GM18511 (cell line): Measurements from ENCODE around the gene EPB42.
"Not testable (repeated sequence)": the region's sequence is repeated elsewhere in the genome, so short reads cannot be mapped to it uniquely, and the experiment has no call there.

Experiments used
- ATAC-seq: cut with Tn5 transposase; IDR thresholded peaks from one replicate; pipeline ENCODE4 v1.9.1; 2021; ENCODE audit warnings: mild to moderate bottlenecking, moderate library complexity; ENCODE audit not compliant: unreplicated experiment

Gene EPB42

DNA sequence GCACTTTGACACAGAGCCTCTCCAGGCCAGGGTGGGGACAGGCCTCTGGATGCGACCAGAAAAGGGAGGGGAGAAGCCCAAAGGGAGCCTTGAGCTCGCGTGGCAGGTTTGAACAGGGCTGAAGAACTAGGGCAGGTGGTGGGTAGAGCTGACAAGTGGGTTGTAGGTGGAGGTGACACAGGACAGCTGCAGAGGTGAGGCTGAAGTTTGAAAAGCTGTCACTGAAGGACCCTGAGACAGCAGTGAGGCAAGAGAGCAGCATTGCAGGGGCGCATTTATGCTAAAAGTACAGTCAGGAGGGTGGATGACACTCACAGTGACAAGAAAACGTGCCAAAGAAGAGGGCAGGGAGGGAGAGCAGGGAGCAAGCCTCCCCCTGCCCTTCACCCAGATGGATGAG, 21.8 kb upstream of the EPB42 start:
- no peak for ATAC-seq

DNA sequence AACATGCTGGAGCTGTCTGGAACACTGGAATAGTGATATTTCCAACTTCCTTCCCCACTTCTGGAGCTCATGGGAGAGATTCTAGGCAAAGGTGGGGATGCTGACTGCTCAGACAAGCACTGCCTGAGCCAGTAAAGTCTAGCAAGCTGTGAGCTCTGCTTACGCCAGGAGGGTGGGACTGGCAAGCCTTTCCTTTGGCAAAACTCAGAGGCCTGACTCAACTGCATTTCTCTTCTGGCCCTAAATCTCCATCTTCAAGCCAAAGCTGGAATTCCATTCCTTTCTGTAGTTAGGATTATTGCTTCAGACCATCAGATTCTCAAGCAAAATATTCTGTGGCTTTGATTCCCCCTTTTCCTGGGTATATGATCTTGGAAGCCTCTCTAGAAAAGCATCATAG, 20.3 kb upstream of the EPB42 start:
- no peak for ATAC-seq

DNA sequence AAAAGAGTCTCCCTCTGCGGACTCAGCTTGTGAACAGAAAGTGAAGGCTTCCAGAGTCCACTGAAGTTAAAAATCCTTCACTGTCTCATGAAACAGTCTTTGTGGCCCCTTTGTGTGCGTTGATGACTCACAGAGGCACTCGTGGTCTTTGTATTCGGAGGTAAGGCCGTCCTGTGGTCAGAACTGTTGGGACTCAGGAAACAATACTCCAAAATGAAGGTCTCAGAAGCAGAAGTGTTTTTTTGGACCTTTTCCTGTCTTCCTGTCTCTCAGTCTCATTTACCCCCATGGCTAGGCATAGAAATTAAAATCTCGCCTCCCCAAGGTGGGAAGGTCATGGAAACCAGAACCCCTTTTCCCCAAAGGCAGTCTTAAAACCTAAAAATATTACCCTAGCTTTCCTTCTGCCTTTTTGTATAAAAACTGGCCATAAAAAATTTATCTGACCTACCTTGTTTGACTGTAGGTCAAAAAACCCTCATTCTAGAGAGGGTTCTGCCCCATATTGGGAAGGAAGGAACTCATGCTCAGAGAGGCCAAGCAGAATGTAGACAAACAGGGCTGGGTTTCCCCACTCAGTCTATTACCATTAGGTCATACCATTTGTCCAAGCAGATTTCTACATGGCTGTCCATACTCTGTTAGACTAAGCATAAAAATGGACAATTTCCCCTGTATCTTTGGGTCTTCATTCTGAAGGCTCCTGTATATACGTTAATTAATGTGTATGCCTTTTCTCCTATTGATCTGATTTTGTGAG, 19.1 kb upstream of the EPB42 start:
- no peak for ATAC-seq

DNA sequence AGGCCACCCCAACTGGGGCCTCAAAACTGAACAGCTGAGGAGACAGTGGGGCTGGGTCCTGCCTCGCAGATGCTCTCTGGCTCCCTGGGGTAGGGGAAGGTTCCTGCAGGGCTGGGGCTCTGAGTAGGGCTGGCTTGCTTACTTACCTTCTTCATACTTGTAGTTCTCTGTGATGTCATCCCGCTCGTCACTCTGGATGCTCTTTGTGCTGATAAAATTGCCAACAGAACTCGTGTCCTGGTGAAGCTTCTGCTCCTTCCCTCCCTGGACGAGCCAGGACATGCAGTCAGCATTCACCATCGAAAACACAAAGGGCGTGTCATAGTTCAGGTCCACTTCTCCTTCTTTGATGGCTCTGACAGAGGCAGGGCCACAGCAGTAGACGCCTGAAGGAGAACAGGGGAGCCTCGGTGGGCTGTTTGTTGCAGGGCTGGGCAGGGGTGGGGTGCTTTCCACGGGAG, 17.9 kb upstream of the EPB42 start:
- no peak for ATAC-seq

DNA sequence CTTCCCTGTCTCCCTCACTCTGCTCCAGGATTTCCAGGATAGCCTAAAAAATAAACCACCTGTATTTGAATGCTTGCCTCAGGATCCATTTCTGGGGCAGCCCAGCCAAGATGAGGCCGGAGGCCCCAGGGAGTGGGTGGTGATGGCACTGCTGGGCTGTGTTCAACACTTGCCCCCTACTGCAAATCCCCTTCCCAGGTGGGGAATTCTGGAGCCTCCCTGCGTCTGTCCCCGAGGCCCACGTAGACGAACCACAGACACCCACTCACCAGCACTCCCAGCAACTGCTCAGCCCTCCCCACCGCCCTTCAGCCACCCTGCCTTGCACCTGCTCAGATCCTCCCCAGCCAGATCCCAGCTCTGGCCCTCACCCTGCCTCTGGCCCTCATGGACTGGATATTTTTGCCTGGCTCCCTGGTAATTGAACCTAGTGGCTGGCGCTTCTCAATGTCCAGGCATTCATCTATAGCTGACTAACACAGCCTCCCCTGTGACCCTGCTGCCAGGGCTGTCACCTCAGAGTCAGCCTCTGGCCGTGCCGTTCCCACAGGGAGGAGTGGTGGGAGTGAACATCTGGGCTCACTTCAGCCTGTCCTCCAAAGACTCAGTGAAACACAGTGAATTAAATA, 17.1 kb upstream of the EPB42 start:
- no peak for ATAC-seq

DNA sequence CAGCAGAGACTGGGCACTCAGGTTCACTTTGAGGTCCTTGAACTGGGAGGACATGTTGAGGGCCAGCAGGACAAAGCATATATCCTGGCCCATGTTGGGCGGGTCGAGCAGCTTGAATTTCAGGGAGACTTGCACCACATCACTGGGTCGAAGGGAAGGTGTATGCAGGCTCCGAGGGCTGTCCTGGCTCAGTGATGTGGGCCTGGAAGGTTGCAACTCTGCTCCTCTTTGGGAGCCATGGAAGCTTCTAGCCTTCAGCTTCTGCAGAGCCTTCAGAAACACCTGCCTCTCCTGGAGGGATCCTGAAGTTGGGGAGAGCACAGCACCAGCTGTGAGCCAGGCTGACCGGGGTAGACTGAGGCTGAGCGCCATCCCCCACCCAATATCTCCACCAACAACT, 14.7 kb upstream of the EPB42 start:
- no peak for ATAC-seq

DNA sequence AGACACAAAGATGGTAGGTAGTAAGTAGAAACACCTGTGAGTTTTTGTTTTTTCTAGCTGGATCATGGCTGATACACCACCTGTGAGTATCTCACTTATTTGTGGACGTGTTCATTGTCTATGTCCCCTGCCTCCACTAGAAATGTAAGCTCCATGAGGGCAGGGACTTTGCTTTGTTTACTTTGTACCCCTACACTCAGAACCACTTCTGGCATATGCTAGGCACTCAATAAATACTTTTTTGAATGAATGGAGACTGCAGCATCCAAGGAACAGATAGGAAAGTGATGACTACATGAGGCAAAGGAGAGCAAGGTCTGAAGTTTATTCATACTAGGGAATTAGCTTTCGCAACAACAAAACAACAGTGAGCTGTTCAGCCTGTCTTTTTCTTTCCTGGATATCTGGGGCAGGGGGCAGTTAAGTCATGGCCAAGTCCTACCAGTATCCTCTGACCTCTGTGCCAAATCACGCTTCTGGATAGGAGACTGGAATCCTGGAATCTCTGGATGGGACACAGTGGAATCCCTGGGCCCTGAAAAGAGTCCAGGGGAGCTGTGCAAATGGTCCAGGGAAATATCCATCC, 11.6 kb upstream of the EPB42 start:
- no peak for ATAC-seq

DNA sequence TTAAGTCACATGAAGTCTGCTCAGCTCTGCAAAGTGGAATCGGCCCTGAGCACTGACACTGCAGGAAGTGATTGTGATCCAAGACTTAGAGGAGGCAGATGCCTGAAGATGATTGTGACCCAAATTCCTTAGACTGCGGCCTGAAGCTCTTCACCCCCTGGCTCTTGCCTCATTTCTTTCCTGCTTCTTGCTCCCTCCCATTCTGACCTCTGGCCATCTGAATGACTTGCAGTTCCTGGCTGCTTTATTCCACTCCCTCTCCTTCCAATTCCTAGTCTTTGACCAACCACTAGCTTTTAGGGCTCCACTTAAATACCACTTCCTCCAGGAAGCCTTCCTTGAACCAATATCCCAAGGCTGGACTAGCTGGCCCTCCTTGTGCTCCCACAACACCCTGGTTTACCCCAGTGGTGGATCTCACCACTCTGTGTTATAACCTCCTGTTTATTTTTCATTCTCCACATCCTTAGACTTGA, 9.9 kb upstream of the EPB42 start:
- ATAC-seq = no peak

DNA sequence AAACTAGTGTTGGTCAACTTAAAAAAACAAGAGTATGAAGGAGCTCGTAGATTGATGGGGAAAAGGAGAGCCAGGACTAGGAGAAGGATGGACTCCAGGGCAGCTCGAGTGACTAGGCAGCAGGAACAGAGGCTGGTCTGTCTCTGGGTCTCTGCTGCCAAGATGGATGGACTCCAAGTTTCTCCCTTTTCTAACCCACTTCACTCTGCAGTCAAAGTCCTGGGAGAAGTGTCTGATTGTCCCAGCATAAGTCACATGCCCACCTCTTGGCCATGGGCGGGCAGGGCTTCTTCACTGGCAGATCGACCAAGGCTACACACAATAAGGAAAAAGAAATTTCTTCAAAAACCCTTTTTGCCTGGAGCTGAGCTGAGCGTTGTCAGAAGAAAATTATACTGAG, 9.2 kb upstream of the EPB42 start:
- no peak for ATAC-seq

DNA sequence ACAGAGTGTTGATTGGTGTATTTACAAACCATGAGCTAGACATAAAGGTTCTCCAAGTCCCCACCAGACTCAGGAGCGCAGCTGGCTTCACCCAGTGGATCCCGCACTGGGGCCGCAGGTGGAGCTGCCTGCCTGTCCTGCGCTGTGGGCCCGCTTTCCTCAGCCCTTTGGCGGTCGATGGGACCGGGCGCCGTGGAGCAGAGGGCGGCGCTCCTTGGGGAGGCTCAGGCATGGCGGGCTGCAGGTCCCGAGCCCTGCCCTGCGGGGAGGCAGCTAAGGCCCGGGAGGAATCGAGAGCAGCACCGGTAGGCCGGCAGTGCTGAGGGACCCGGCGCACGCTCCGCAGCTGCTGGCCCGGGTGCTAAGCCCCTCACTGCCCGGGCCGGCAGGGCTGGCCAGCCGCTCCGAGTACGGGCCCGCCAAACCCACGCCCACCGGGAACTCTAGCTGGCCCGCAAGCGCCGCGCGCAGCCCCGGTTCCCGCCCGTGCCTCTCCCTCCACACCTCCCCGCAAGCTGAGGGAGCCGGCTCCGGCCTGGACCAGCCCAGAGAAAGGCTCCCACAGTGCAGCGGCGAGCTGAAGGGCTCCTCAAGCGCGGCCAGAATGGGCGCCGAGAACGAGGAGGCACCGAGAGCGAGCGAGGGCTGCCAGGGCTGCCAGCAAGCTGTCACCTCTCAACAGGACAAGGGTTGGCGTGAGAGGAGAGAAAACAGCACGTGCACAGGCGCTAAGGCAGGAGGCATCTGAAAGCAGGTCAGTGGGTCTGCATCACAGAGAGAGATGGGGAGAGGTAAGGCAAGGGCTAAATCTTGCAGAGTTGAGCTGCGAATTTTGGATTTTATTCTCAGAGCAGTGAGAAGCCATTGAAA, 5.9 kb upstream of the EPB42 start:
- ATAC-seq = no peak

DNA sequence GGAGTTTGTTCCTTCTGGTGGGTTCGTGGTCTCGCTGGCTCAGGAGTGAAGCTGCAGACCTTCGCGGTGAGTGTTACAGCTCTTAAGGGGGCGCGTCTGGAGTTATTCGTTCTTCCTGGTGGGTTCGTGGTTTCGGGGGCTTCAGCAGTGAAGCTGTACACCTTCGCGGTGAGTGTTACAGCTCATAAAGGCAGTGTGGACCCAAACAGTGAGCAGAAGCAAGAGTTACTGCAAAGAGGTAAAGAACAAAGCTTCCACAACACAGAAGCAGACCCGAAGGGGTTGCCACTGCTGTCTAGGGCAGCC, 5.1 kb upstream of the EPB42 start:
- ATAC-seq = not testable (repeated sequence)

DNA sequence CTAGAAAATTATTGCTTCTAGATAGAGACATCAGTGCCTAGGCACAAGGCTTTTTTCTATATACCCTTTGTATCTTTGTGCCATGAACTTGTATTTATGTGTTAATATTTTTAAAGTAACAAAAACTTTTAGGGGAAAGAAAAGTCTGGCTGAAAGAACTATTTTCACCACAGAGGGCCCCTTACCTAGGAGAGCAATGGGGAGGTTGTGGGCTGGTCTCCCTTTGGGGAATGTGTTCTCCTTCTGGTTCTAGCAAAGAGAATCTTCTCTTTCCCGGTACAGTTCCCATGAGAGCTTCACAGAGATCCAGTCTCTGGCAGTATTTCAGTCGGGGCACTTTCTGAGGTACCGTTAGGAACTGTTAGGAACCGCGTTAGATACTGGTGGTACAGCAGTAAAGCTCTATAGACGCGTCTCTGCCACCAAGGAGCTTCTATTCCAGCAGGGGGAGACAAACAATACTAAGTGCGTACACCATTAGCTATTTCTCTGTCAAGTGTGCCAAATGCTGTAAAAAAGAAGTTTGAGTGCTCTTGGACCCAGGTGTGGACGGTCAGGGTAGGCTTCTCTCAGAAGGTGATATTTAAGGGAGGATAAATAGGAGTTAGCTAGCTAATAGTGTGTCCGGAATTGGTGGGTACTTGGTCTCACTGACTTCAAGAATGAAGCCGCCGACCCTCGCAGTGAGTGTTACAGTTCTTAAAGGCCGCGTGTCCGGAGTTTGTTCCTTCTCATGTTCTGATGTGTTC, 4.6 kb upstream of the EPB42 start:
- ATAC-seq = no peak

DNA sequence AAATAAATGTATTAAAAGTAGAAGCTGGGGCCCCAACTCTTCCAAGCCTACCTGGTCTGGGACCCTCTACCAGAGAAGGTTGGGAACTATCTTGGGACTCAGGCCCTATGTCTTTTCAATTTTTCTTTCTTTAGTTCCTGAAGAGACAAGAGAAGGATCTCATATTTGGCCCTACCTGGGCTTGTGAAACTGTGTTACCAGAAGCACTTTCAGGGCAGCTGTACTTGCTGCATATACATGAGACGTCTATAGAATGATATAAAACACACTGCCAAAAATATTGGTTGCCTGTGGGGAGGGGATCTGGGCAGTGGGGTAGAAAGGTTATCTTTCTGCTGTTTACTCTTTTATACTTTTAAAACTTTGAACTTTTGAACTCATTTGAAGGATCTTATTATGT, 604 bp upstream of the EPB42 start:
- ATAC-seq = no peak

DNA sequence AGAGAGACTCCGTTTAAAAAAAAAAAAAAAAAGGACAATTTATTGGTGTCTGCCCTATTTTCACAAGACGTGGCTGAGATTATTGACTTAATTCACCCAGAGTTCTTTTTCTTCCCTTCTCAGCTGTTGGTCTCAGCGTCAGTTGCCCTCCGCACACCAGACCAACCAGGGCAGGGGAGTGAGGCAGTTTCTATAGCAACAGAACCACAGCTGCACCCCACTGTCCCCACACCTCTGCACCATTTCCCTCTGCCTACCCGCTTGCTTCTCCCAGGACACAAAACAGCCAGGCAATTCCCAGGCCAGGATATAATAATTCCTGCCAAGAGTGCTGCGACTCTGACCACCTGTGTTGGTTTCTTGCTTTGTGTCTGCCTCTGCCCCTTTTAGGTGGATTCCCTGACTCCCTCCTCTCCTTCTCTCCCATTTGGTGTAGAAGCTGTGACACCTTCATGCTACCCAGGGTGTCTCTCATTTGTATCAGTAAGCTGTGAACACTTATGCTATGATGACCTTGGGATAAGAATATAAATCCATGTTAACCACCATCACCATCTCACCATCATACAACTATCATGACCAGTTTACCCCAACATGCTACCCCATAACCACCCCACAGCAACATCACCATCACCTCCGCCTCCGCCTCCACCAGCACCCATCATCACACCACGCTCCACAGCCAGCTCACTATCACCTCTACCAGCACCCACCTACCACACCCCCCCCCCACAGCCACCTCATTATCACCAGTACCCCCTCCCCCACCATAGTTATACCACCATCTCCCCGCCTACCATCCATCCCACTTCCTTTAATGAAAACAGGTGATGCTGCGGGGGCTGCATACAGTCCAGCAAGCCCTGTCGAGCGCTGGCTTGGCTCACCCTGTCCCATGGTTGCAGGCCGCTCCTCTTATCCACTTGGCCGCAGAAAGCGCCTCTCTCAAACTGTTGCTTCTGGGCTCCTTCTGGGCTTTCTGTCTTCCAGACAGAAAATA, 589 bp downstream of the EPB42 start:
- no peak for ATAC-seq

DNA sequence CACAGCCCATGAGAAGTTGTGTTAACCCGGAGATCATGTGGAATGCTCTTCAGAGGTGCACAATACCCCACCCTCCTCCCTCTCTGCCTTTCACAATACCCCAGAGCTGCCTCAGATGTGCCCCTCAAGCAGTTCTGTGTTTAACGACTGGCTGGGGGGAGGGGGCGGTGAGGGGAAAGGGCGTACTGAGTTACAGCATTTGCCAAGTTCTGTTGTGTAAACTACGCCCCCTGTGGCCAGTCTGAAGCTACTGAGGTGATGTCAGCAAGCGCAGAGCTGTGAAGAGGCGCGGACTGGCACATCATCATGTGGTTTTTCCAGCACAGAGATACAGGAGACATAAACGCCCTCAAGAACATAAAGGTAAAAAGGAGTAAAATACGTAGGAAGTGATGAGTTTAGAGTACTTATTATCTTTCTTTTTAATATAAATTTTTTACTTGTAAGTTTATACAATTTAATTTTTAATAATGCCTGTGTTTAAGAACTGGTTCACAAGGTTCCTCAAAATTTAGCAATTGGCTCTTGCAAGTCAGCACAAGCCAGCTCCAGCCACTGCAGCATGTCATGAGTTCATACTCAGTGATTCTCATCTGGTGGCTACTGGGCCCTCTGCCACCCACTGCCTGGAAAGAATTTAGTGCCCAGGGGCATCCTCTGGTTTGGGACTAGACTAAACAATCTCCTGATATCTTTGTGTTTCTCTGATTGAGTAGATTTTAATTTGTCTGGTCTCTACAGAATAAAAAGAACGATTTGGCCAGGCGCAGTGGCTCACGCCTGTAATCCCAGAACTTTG, 1.7 kb downstream of the EPB42 start:
- no peak for ATAC-seq

DNA sequence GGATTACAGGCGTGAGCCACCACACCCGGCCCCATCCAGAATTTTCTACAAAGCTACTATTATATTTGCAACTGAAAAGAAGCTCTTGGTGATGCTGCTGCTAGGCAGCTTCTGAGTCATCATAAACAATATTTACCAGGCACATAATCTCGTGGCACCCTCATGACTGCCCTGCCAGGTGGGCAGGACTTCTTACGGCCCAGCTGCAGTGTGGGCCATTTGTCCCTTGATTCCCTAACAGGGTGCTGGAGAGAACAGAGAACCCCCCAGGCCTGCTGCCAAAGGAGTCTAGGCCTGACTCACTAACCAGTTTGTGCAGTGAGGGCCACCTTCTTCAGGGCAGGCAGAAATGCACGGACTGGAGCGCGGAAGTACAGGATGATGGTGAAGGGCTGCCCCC, 4.9 kb downstream of the EPB42 start:
- no peak for ATAC-seq

DNA sequence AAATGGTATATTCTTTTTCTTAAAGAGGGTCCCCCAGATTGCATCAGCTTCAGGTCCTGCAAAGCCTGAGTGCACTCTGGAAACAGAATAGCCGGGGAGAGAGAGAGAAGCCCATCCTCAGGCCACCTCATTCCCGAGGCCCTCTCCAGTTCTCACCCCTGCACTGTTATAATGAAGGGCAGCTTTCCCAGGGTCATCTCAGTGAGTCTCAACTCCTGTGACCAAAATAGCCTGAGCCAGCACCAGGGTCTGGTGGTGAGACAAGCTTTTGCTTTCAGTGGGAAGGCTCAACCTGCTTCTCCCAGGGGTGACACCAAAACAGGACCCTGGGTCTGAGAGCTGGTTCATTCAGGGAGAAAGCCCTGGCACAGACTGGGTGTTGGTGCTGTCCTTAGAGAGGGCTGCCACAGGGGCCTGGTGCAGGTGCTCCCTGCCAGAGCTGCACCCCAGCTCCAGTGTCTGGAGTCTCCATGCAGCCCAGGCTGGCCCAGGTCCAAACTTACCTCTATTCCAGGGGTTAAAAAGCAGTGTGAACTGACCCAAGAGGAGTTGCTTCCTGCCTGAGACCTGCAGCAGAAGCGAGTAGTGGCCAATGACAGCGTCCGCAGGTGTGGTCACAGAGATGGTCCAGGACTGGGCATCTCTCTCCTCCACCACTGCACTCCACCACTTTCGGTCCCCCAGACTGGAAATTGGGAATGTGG, 6.1 kb downstream of the EPB42 start:
- no peak for ATAC-seq

DNA sequence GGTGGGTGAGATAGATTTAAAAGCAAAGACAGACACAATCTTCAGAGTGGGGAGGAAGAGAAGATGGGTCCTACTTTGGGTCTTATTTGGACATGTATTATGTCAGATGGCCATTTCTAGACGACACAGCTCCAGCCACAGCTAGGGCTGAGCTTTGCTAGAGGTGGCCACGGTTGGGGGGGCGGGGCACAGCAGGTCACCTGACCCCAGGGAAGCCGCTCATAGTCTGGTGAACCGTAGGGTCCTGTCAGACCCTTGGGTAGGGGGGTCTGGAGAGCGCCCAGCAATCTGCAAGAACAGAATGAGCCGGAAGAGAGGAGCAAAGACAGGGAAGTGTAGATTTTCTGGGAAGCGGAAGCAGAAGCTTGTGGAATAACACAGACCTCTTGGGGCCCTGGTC, 6.6 kb downstream of the EPB42 start:
- ATAC-seq = no peak
